ENCODE measurements around the gene AIRE.

DNA sequence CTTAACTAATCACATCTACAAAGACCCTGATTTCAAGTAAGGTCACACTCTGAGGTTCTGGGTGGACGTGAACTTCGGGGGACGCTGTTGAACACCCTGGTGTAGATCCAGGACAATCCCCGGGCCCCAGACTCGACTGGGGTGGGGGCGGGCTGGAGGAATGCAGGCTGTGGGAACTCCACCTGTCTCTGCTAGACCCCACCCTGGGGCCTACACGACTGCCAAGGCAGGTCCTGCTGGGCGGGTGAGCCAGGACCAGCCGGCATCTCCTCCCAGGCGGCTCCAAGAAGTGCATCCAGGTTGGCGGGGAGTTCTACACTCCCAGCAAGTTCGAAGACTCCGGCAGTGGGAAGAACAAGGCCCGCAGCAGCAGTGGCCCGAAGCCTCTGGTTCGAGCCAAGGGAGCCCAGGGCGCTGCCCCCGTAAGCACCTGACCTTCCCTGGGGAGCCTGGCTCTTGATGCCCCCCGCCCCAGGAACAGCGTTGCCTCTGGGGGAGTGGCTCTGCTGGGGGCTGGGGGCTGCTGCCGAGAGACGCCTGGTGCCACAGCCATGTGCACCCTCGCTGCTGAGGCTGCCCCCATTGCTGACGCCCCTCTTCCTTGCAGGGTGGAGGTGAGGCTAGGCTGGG, 3.8 kb downstream of the AIRE start:
- TF ChIP-seq, protein P1, sequence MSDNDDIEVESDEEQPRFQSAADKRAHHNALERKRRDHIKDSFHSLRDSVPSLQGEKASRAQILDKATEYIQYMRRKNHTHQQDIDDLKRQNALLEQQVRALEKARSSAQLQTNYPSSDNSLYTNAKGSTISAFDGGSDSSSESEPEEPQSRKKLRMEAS (IDR thresholded peaks at IDR 0.05): no peak
- TF ChIP-seq REST (IDR thresholded peaks at IDR 0.05; ENCODE audit: low read depth) (no peak), EP300 (IDR thresholded peaks at IDR 0.05; ENCODE audit: borderline replicate concordance) (no peak), YY1 (IDR thresholded peaks at IDR 0.05; ENCODE audit: low read depth) (no peak), TAF1 (IDR thresholded peaks at IDR 0.05; ENCODE audit: low read depth) (no peak), NFIC (IDR thresholded peaks at IDR 0.05) (no peak), RAD21 (IDR thresholded peaks at IDR 0.05; ENCODE audit: low read depth) (no peak), ZBTB7A (IDR thresholded peaks at IDR 0.05; ENCODE audit: low read depth) (no peak)
